Small intestine (tissue), 7 donors: ENCODE results near the gene TBC1D25. TPM values are rescaled to one million over a fixed set of nuclear protein-coding genes. Genes with fewer than 3 reads are reported as not detected.

Experiments used
- DNase-seq, 2 donors: peaks; one replicate each; pipeline versions ENCODE4 v3.0.0 to v3.0.0-alpha.2; 2013
- FAIRE-seq: peaks from 2 replicates; lab custom pipeline; 2012; peaks lifted over from hg19 to GRCh38; lab: Jason Lieb, UNC
- H3K27ac ChIP-seq, 3 donors: one replicate each; pipeline ENCODE4 v1.5.1; 2013; ENCODE audit warnings: low read length in 2 of 3, mild to moderate bottlenecking in 2 of 3, control low read depth in 1 of 3, inconsistent platforms in 1 of 3, low read depth in 1 of 3, moderate library complexity in 1 of 3
- H3K27me3 ChIP-seq, 3 donors: one replicate each; pipeline ENCODE4 v1.6.1; 2013; ENCODE audit warnings: low read length in 3 of 3, inconsistent platforms in 1 of 3; ENCODE audit not compliant: control insufficient read depth in 3 of 3, insufficient read depth in 3 of 3
- H3K36me3 ChIP-seq, 3 donors: one replicate each; pipeline ENCODE4 v1.6.1; 2013; ENCODE audit warnings: low read length in 3 of 3, inconsistent platforms in 1 of 3, low read depth in 1 of 3, mild to moderate bottlenecking in 1 of 3, moderate library complexity in 1 of 3; ENCODE audit not compliant: control insufficient read depth in 3 of 3, insufficient read depth in 2 of 3
- H3K4me1 ChIP-seq, 3 donors: one replicate each; pipeline ENCODE4 v1.6.1; 2013; ENCODE audit warnings: low read length in 2 of 3, inconsistent platforms in 1 of 3, low read depth in 1 of 3, mild to moderate bottlenecking in 1 of 3, moderate library complexity in 1 of 3; ENCODE audit not compliant: control insufficient read depth in 3 of 3, insufficient read depth in 2 of 3
- H3K4me3 ChIP-seq, 3 donors: one replicate each; pipeline ENCODE4 v1.5.1; 2013; ENCODE audit warnings: low read length in 3 of 3, control low read depth in 1 of 3, inconsistent platforms in 1 of 3, low read depth in 1 of 3, mild to moderate bottlenecking in 1 of 3, moderate library complexity in 1 of 3
- H3K9me3 ChIP-seq, 2 donors: one replicate each; pipeline ENCODE4 v1.6.1; 2013; ENCODE audit warnings: low read depth in 1 of 2, low read length in 1 of 2; ENCODE audit not compliant: control insufficient read depth in 2 of 2, insufficient read depth in 1 of 2
- WGBS, 3 donors: extraction: QIAGEN DNeasy Blood & Tissue Kit; methylation state at CpG; one replicate each; pipeline ENCODE4 v1.1.7; 2013; 5-methylcytosine and 5-hydroxymethylcytosine counted together
- polyA plus RNA-seq, 4 donors: library from polyadenylated mRNA; stranded (reverse) in 3 of 4; unstranded in 1 of 4; fragments of 200-250 nt in 3 of 4; fragments of 120-200 nt in 1 of 4; gene quantifications; one replicate each; pipeline versions ENCODE4 v1.2.1 to v1.2.3, GENCODE V29; 2013
- donor health status: healthy with polysubstance abuse.
- donor health status: control.
- donor health status: control.
- donor health status: Bipolar disorder and iron deficiency.
- donor health status: healthy.

TBC1D25 gene
- polyA plus RNA-seq, 4 donors, result 6.0 to 7.3 (median 6.5) TPM

GRCh38 chrX:48604701-48605100 lies 65.2 kb downstream of the TBC1D25 start:
- 92 to 95% (median 95%) methylated on average over 15 to 16 of the region's 16 CpGs for WGBS, 3 donors
- H3K27ac ChIP-seq, result no peak overlapping the region
- DNase-seq, result no peak
- H3K9me3 ChIP-seq, result no peaks in the 10 kb centered on the region
- FAIRE-seq, result no peak
- no peaks in the 10 kb centered on the region for H3K4me1 ChIP-seq
- H3K27me3 ChIP-seq, result no peaks in the 10 kb centered on the region
- H3K36me3 ChIP-seq, result peaks cover 2 to 41% (median 6%) of the 10 kb centered on the region in 3 donors
- H3K4me3 ChIP-seq, result no peak overlapping the region

GRCh38 chrX:48606091-48606490 lies 66.6 kb downstream of the TBC1D25 start:
- no peak overlapping the region for H3K4me3 ChIP-seq
- no peak for FAIRE-seq

GRCh38 chrX:48611703-48612102 lies 72.2 kb downstream of the TBC1D25 start:
- Histone ChIP-seq H3K27ac (no peak overlapping the region), H3K4me3 (no peak overlapping the region), H3K9me3 (no peaks in the 10 kb centered on the region), H3K36me3 (no peaks in the 10 kb centered on the region), H3K27me3 (no peaks in the 10 kb centered on the region), H3K4me1 (no peaks in the 10 kb centered on the region)
- FAIRE-seq (no peak), DNase-seq (no peak)
- WGBS, 3 donors, result 23 to 55% (median 44%) methylated on average over 2 of the region's 2 CpGs

More at GRCh38 chrX:48606091-48606490, 66.6 kb downstream of the TBC1D25 start:
- DNase-seq, result no peak
- H3K36me3 ChIP-seq, result peaks cover 0 to 30% (median 5%) of the 10 kb centered on the region in 3 donors
- no peaks in the 10 kb centered on the region for H3K9me3 ChIP-seq
- H3K27ac ChIP-seq, result no peak overlapping the region
- WGBS, 3 donors, result 77 to 80% (median 79%) methylated on average over 6 of the region's 6 CpGs
- no peaks in the 10 kb centered on the region for H3K27me3 ChIP-seq
- no peaks in the 10 kb centered on the region for H3K4me1 ChIP-seq

Other genes with a start within 250 kb of the TBC1D25 start
- not detected for gene SSX3, start 183.0 kb upstream of the TBC1D25 start, polyA plus RNA-seq
- gene SSX4, start 156.2 kb upstream of the TBC1D25 start, polyA plus RNA-seq, result not detected
- not detected for gene SSX4B, start 127.8 kb upstream of the TBC1D25 start, polyA plus RNA-seq
- 10 to 100 TPM in 2 of 4 donors, 1 to 10 TPM in 2; 2.0 to 77.7 (median 32.6) TPM for gene SLC38A5, start 69.5 kb upstream of the TBC1D25 start, polyA plus RNA-seq
- 10 to 100 TPM; 13.4 to 32.9 (median 18.1) TPM for gene FTSJ1, start 63.5 kb upstream of the TBC1D25 start, polyA plus RNA-seq
- gene PORCN, start 30.7 kb upstream of the TBC1D25 start, polyA plus RNA-seq, result 1 to 10 TPM; 2.0 to 6.4 (median 2.5) TPM
- 100 to 1,000 TPM in 3 of 4 donors, 10 to 100 TPM in 1; 92.9 to 298 (median 124) TPM for gene EBP, start 17.9 kb upstream of the TBC1D25 start, polyA plus RNA-seq
- 100 to 1,000 TPM in 3 of 4 donors, 10 to 100 TPM in 1; 87.9 to 222 (median 173) TPM for gene RBM3, start 34.8 kb downstream of the TBC1D25 start, polyA plus RNA-seq
- gene WDR13, start 57.8 kb downstream of the TBC1D25 start, polyA plus RNA-seq, result 100 to 1,000 TPM; 105 to 326 (median 213) TPM
- 1 to 10 TPM; 1.1 to 6.2 (median 4.8) TPM for gene WAS, start 144.1 kb downstream of the TBC1D25 start, polyA plus RNA-seq
- 1 to 10 TPM; 2.2 to 8.5 (median 4.3) TPM for gene SUV39H1, start 157.0 kb downstream of the TBC1D25 start, polyA plus RNA-seq
- gene GLOD5, start 222.0 kb downstream of the TBC1D25 start, polyA plus RNA-seq, result 10 to 100 TPM in 3 of 4 donors, 1 to 10 TPM in 1; 4.4 to 56.1 (median 22.1) TPM
- gene GATA1, start 246.9 kb downstream of the TBC1D25 start, polyA plus RNA-seq, result under 1 TPM in 2 of 4 donors, not detected in 2; 0.09 to 0.32 TPM